22Rv1 (cell line): ENCODE results near the gene SLX4IP.

Experiments used
- H3K27ac ChIP-seq: fragments of 450-650 bp; 2 replicates; pipeline ENCODE4 v1.5.1; 2017
- ZFX ChIP-seq: fragments of 450-650 bp; IDR thresholded peaks from 2 replicates; pipeline ENCODE4 v1.6.1; 2017; ENCODE audit warnings: antibody characterized with exemption, borderline replicate concordance
- TF ChIP-seq, protein P1 (sequence below): fragments of 450-650 bp; IDR thresholded peaks from 2 replicates; pipeline ENCODE4 v1.5.1; 2017; ENCODE audit warnings: mild to moderate bottlenecking

Gene SLX4IP

DNA sequence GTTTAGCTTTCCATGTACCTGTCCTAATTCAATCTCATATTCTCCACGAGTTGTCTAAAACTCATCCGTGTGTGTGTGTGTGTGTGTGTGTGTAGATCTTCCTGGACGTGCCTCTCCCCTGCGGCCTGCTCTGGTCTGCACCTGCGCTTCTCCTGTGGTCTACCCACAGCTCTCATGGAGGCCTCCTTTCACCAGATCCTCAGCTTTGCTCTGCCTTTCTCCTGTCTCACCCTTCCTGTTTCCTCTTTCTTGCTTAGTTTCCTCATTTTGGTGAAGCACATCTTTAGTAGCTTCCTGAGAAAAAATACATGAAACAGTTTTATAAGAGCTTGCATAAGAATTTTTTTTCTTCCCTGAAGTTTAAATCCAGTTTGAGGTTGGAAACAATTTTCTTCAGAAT, 18.1 kb downstream of the SLX4IP start:
- H3K27ac ChIP-seq, result no peak overlapping the region
- no peak for TF ChIP-seq ZFX
- TF ChIP-seq, protein P1, sequence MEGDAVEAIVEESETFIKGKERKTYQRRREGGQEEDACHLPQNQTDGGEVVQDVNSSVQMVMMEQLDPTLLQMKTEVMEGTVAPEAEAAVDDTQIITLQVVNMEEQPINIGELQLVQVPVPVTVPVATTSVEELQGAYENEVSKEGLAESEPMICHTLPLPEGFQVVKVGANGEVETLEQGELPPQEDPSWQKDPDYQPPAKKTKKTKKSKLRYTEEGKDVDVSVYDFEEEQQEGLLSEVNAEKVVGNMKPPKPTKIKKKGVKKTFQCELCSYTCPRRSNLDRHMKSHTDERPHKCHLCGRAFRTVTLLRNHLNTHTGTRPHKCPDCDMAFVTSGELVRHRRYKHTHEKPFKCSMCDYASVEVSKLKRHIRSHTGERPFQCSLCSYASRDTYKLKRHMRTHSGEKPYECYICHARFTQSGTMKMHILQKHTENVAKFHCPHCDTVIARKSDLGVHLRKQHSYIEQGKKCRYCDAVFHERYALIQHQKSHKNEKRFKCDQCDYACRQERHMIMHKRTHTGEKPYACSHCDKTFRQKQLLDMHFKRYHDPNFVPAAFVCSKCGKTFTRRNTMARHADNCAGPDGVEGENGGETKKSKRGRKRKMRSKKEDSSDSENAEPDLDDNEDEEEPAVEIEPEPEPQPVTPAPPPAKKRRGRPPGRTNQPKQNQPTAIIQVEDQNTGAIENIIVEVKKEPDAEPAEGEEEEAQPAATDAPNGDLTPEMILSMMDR, result no peak

DNA sequence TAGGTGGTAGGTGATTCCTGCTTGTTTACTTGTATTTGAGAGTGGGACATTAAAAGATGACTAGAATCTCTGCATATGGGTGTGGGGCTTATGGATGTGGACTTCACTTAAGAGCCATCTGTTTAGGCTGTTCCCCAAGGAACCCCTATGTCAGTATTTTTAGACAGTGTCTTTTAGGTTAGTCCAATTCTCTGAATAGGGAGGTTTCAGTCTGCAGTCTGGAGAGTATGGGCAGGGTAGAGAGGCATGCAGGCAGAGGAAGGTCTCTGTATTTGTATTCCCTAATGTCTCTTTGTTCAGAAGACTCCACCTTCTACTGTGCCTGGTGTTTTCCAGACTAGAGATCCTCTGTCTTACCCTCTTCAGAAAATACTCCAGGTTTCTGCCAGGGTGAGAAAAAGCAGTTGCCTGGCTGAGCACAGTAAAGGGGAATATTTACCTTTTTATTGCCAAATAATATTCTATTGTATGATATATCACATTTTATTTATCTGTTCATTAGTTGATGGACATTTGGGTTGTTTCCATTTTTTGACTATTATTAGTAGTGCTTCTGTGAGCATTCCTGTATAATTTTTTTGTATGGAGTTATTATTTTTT, 19.1 kb downstream of the SLX4IP start:
- TF ChIP-seq, protein P1, result no peak
- TF ChIP-seq ZFX, result no peak
- H3K27ac ChIP-seq, result no peak overlapping the region

DNA sequence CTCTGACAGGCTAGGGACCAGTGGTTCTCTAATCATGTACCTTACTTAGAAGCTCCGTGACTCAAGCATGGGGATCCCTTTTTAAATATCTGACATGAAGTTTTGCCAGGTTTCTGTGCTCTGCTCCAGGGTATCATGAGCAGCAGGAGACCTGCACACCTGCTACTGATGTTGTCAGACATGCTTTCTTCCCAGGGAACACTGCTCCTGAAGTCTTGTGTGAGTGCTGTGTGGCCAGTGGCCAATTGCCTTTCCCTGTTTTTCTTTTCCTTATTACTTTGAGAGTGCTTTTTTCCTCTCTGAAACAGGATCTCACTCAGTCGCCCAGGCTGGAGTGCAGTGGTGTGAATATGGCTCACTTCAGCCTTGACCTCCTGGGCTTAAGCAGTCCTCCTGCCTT, 26.4 kb downstream of the SLX4IP start:
- TF ChIP-seq, protein P1, result no peak
- no peak for TF ChIP-seq ZFX
- no peak overlapping the region for H3K27ac ChIP-seq

DNA sequence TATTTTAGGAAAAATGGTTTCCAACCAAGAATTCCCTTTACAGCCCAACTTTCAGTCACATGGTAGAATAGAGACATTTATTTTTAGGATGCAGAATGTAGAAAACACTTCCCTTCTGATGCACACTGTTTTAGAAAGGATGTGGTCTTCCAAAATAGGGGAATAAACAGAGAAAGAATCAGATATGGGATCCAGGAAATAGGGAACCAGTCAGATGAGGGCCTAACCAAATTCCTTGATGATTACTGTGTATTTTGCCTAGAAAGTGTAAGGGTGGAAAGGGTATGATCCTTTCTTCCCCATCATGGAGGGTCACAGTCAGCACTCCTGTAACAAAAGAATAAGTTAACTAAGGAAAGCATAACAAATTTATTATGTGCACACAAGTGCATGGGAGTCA, 27.4 kb downstream of the SLX4IP start:
- H3K27ac ChIP-seq, result no peak overlapping the region
- no peak for TF ChIP-seq ZFX
- TF ChIP-seq, protein P1, result no peak

DNA sequence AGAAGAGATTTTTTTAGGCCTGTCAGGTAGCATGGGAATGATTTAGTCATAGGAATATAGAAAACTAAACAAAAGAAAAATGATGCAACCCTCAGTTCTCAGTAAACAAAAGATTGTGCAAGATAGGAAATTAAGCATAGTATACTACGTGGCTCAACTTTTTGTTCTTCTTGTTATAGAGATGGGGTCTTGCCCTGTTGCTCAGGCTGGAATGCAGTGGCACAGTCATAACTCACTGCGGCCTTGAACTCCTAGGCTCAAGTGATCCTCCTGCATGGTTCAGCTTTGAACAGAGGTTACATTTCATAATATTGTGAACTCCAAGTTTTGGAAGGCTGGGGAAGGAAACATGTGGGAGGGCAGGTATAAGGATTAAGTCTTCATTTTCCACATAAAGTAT, 28.5 kb downstream of the SLX4IP start:
- TF ChIP-seq, protein P1, result no peak
- TF ChIP-seq ZFX, result no peak
- H3K27ac ChIP-seq, result no peak overlapping the region

DNA sequence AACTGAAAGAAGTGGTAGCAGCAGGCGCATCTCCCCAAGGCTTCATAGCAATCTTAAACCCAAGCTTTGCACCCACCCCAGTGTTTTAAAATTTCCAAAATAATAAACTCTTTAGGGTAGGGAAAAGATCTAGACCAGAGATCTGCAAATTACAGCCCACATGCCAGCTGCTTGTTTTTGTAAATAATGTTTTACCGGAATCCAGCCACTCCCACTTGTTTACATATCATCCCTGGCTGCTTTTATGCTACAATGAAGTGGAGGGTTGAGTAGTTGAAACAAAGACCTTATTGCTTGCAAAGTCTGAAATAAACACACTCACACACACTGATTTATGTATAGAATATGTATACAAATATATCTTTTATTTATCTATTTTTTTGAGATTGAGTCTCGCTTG, 30.0 kb downstream of the SLX4IP start:
- H3K27ac ChIP-seq, result no peak overlapping the region
- TF ChIP-seq, protein P1, result no peak
- no peak for TF ChIP-seq ZFX

DNA sequence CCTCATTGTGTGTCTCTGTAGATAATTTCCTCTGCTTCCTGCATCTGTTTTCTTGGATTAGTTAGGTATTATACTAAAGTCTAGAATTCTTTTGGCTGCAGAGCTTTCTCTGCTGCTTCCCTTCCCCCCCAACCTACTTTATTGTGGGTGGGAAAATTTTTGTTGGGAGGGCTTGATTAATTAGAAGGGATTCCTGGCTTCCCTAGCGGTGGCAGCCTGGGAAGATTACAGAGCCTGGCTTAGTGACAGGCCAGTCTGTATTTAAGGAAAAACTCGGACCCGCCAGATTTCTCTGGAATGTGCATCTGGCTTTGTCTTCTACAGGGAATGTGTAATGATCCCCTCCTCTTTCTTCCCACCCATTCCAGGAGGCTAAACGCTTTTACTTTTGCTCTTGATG, 31.2 kb downstream of the SLX4IP start:
- H3K27ac ChIP-seq, result no peak overlapping the region
- TF ChIP-seq ZFX, result no peak
- TF ChIP-seq, protein P1, result no peak
